Activated naive CD4-positive, alpha-beta T cell (primary cell): ENCODE data around the gene ERN2.
"Not testable (repeated sequence)": the region's sequence is repeated elsewhere in the genome, so short reads cannot be mapped to it uniquely, and the experiment has no call there.

Experiments
- DNase-seq, 4 experiments: peaks; one replicate each; lab custom pipeline; 2025; lab: John Stamatoyannopoulos, UW

Gene ERN2

GRCh38 chr16:23712976-23713375 lies at the start of gene ERN2:
ERN2 (minus strand) TSS chr16:23713222; CDS start chr16:23713187, 35 bp downstream.
- no peak for DNase-seq

GRCh38 chr16:23757937-23758619 lies 45.1 kb upstream of the ERN2 start:
- no peak for DNase-seq

GRCh38 chr16:23757116-23757515 lies 44.1 kb upstream of the ERN2 start:
- DNase-seq: no peak

- DNase-seq: no peak
These were observed 42.4 kb upstream of the ERN2 start for GRCh38 chr16:23755484-23755809.

GRCh38 chr16:23754594-23755483 lies 41.8 kb upstream of the ERN2 start, which contains the start of gene CHP2:
CHP2 (plus strand) TSS chr16:23755026; CDS start chr16:23755050, 24 bp downstream.
- DNase-seq: no peak

- DNase-seq: no peak
These were observed 41.0 kb upstream of the ERN2 start for GRCh38 chr16:23753908-23754593.

GRCh38 chr16:23751053-23751452 lies 38.0 kb upstream of the ERN2 start:
- DNase-seq: not testable (repeated sequence)

GRCh38 chr16:23748630-23749029 lies 35.6 kb upstream of the ERN2 start:
- no peak for DNase-seq

- DNase-seq: no peak
These were observed 32.2 kb upstream of the ERN2 start for GRCh38 chr16:23745263-23745662.

GRCh38 chr16:23742766-23743165 lies 29.7 kb upstream of the ERN2 start:
- DNase-seq: no peak

GRCh38 chr16:23741675-23742303 lies 28.8 kb upstream of the ERN2 start:
- DNase-seq: no peak

- no peak for DNase-seq
These were observed 26.5 kb upstream of the ERN2 start for GRCh38 chr16:23739516-23739915.

- DNase-seq: not testable (repeated sequence)
These were observed 24.5 kb upstream of the ERN2 start for GRCh38 chr16:23737423-23738028.

- no peak for DNase-seq
These were observed 21.3 kb upstream of the ERN2 start for GRCh38 chr16:23734176-23734893.

- no peak for DNase-seq
These were observed 16.7 kb upstream of the ERN2 start for GRCh38 chr16:23729503-23730424.

- DNase-seq: no peak
These were observed 15.1 kb upstream of the ERN2 start for GRCh38 chr16:23728112-23728477.

GRCh38 chr16:23726710-23727109 lies 13.7 kb upstream of the ERN2 start:
- no peak for DNase-seq

- DNase-seq: no peak
These were observed 11.7 kb upstream of the ERN2 start for GRCh38 chr16:23724785-23725131.

- no peak for DNase-seq
These were observed 11.2 kb upstream of the ERN2 start for GRCh38 chr16:23724096-23724784.
